Measurements from ENCODE around the gene S100A4. TPM values are rescaled to one million over a fixed set of nuclear protein-coding genes. Genes with fewer than 3 reads are reported as not detected.

S100A4 gene
- total RNA-seq, 1 experiment from 2014 or later = 22.7 TPM

DNA sequence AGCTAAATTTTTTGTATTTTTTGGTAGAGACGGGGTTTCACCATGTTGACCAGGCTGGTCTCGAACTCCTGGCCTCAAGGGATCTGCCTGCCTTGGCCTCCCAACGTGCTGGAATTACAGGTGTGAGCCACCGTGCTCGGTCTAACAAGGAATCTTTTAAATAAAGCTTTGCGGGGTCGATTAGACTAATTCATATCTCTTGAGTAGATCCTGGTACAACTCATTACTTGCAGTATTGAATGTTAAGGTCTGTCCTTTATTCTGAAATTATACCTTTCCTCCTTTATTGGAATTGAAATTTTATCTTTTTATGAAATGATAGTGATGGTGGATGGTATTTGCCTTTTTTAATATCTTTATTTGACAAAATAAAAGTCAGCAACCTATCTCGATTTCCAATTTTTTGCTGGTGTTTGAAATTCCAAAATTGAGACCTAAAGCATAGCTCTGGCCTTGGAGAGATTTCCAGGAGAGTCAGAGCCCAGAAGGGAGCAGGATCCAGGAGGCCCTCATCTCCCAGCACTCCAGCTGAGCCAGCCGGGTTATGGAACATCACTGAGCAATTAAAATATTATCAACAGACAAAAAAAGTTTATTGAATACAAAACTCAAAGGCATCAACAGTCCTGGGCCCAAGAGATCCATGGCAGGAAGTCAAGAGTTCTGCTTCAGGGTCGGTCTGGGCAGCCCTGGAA, 15.3 kb upstream of the S100A4 start (continued):
- no peak for TF ChIP-seq NR1H2 (CRISPR knock-in tag; IDR thresholded peaks at IDR 0.05)
- TF ChIP-seq ZNF396 (CRISPR knock-in tag; IDR thresholded peaks at IDR 0.05; ENCODE audit: borderline replicate concordance) = no peak
- no peak for TF ChIP-seq ELF4 (CRISPR knock-in tag; IDR thresholded peaks at IDR 0.05; ENCODE audit: low read depth)
- TF ChIP-seq PRRX2 (CRISPR knock-in tag; IDR thresholded peaks at IDR 0.05) = no peak
- no peak for TF ChIP-seq NFE2L1 (CRISPR knock-in tag; IDR thresholded peaks at IDR 0.05)
- TF ChIP-seq NR2C2 (CRISPR knock-in tag; IDR thresholded peaks at IDR 0.05) = no peak
- TF ChIP-seq CREB1 (CRISPR knock-in tag; IDR thresholded peaks at IDR 0.05) = no peak

DNA sequence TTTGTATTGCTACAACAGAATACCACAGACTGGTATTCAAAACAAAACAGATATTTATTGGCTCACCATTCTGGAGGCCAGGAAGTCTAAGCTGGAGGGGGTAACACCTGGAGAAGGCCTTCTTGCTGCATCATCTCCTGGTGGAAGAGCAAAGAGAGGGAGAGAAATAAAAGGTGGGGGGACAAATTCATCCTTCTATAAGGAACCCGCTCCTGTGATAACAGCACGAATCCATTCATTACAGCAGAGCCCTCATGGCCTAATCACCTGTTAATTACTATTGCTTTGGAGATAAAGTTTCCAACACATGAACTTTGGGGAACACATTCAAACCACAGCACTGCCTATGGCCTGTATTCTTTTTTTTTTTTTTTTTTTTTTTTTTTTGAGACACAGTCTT, 14.6 kb upstream of the S100A4 start:
- ATAC-seq (no peak), DNase-seq (ENCODE audit: low spot score) (no peak)
- ChIA-PET POLR2A (no interaction called here), CTCF (interaction anchor here (0.9 to 1.4 kb wide), 5 partner anchors 8 to 67 kb away, joined by 3 to 6 read pairs (median 4); partner anchors contain the start of gene S100A13)
- Mint-ChIP-seq H3K4me3 (no peak overlapping the region), H3K27ac (no peak overlapping the region), H3K36me3 (no peaks in the 10 kb centered on the region), H3K4me1 (peaks cover 1% of the 10 kb centered on the region; the same call in 1 of the 2 replicates), H3K27me3 (ENCODE audit: low read depth) (no peaks in the 10 kb centered on the region; the same call in 1 of the 2 replicates), H3K9me3 (no peaks in the 10 kb centered on the region)
- TF ChIP-seq GABPB1 (CRISPR knock-in tag; IDR thresholded peaks at IDR 0.05) = no peak
- no peak for TF ChIP-seq ZNF121 (CRISPR knock-in tag; IDR thresholded peaks at IDR 0.05)
- TF ChIP-seq, protein P1, sequence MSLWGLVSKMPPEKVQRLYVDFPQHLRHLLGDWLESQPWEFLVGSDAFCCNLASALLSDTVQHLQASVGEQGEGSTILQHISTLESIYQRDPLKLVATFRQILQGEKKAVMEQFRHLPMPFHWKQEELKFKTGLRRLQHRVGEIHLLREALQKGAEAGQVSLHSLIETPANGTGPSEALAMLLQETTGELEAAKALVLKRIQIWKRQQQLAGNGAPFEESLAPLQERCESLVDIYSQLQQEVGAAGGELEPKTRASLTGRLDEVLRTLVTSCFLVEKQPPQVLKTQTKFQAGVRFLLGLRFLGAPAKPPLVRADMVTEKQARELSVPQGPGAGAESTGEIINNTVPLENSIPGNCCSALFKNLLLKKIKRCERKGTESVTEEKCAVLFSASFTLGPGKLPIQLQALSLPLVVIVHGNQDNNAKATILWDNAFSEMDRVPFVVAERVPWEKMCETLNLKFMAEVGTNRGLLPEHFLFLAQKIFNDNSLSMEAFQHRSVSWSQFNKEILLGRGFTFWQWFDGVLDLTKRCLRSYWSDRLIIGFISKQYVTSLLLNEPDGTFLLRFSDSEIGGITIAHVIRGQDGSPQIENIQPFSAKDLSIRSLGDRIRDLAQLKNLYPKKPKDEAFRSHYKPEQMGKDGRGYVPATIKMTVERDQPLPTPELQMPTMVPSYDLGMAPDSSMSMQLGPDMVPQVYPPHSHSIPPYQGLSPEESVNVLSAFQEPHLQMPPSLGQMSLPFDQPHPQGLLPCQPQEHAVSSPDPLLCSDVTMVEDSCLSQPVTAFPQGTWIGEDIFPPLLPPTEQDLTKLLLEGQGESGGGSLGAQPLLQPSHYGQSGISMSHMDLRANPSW (CRISPR knock-in tag; conservative IDR thresholded peaks at IDR 0.05; ENCODE audit: low read depth) = no peak
- TF ChIP-seq CBFB (CRISPR knock-in tag; IDR thresholded peaks at IDR 0.05; ENCODE audit: low read depth) = no peak
- no peak for TF ChIP-seq KAT7 (CRISPR knock-in tag; IDR thresholded peaks at IDR 0.05; ENCODE audit: borderline replicate concordance)
- TF ChIP-seq, protein P2, sequence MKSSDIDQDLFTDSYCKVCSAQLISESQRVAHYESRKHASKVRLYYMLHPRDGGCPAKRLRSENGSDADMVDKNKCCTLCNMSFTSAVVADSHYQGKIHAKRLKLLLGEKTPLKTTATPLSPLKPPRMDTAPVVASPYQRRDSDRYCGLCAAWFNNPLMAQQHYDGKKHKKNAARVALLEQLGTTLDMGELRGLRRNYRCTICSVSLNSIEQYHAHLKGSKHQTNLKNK (CRISPR knock-in tag; IDR thresholded peaks at IDR 0.05) = no peak
- TF ChIP-seq, protein P3, sequence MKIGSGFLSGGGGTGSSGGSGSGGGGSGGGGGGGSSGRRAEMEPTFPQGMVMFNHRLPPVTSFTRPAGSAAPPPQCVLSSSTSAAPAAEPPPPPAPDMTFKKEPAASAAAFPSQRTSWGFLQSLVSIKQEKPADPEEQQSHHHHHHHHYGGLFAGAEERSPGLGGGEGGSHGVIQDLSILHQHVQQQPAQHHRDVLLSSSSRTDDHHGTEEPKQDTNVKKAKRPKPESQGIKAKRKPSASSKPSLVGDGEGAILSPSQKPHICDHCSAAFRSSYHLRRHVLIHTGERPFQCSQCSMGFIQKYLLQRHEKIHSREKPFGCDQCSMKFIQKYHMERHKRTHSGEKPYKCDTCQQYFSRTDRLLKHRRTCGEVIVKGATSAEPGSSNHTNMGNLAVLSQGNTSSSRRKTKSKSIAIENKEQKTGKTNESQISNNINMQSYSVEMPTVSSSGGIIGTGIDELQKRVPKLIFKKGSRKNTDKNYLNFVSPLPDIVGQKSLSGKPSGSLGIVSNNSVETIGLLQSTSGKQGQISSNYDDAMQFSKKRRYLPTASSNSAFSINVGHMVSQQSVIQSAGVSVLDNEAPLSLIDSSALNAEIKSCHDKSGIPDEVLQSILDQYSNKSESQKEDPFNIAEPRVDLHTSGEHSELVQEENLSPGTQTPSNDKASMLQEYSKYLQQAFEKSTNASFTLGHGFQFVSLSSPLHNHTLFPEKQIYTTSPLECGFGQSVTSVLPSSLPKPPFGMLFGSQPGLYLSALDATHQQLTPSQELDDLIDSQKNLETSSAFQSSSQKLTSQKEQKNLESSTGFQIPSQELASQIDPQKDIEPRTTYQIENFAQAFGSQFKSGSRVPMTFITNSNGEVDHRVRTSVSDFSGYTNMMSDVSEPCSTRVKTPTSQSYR (CRISPR knock-in tag; IDR thresholded peaks at IDR 0.05) = no peak
- TF ChIP-seq IRF2 (CRISPR knock-in tag; IDR thresholded peaks at IDR 0.05; ENCODE audit: borderline replicate concordance, low read depth) = no peak
- no peak for TF ChIP-seq CREB1 (CRISPR knock-in tag; IDR thresholded peaks at IDR 0.05)
- no peak for TF ChIP-seq SP1 (CRISPR knock-in tag; conservative IDR thresholded peaks at IDR 0.05)
- TF ChIP-seq MXD4 (CRISPR knock-in tag; IDR thresholded peaks at IDR 0.05; ENCODE audit: borderline replicate concordance) = no peak
- TF ChIP-seq FOXK1 (CRISPR knock-in tag; IDR thresholded peaks at IDR 0.05) = no peak
- no peak for TF ChIP-seq ELF4 (CRISPR knock-in tag; IDR thresholded peaks at IDR 0.05; ENCODE audit: low read depth)
- no peak for TF ChIP-seq ZNF671 (CRISPR knock-in tag; IDR thresholded peaks at IDR 0.05)
- TF ChIP-seq, protein P4, sequence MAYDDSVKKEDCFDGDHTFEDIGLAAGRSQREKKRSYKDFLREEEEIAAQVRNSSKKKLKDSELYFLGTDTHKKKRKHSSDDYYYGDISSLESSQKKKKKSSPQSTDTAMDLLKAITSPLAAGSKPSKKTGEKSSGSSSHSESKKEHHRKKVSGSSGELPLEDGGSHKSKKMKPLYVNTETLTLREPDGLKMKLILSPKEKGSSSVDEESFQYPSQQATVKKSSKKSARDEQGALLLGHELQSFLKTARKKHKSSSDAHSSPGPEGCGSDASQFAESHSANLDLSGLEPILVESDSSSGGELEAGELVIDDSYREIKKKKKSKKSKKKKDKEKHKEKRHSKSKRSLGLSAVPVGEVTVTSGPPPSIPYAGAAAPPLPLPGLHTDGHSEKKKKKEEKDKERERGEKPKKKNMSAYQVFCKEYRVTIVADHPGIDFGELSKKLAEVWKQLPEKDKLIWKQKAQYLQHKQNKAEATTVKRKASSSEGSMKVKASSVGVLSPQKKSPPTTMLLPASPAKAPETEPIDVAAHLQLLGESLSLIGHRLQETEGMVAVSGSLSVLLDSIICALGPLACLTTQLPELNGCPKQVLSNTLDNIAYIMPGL (CRISPR knock-in tag; IDR thresholded peaks at IDR 0.05) = no peak
- TF ChIP-seq ZNF317 (CRISPR knock-in tag; IDR thresholded peaks at IDR 0.05; ENCODE audit: borderline replicate concordance, low read depth) = no peak

Measured in WTC11 (cell line).